ENCODE data around the gene ANKRD11.

The ANKRD11 gene

GRCh38 chr16:89349947-89350633, 140.3 kb downstream of the ANKRD11 start:
- Histone ChIP-seq H3K4me1 (ENCODE audit: insufficient read depth, poor library complexity, severe bottlenecking) (peaks cover 53% of the 10 kb centered on the region), H3K9me3 (ENCODE audit: severe bottlenecking) (no peaks in the 10 kb centered on the region), H3K27ac (ENCODE audit: poor library complexity, severe bottlenecking) (peak overlapping the region; percentile 74), H3K36me3 (ENCODE audit: low read depth) (peaks cover 10% of the 10 kb centered on the region), H3K27me3 (ENCODE audit: insufficient read depth, poor library complexity, severe bottlenecking) (no peaks in the 10 kb centered on the region), H3K4me3 (ENCODE audit: severe bottlenecking) (no peak overlapping the region)
- ATAC-seq (ENCODE audit: low read depth) (no peak), DNase-seq (ENCODE audit: low spot score) (no peak)
- TF ChIP-seq CTCF (IDR thresholded peaks at IDR 0.05; ENCODE audit: poor library complexity, severe bottlenecking), result no peak

GRCh38 chr16:89347807-89348206, 142.6 kb downstream of the ANKRD11 start:
- no peak for TF ChIP-seq CTCF (IDR thresholded peaks at IDR 0.05; ENCODE audit: poor library complexity, severe bottlenecking)
- DNase-seq (ENCODE audit: low spot score) (no peak), ATAC-seq (ENCODE audit: low read depth) (no peak)
- Histone ChIP-seq H3K27ac (ENCODE audit: poor library complexity, severe bottlenecking) (peak overlapping the region; percentile 80), H3K9me3 (ENCODE audit: severe bottlenecking) (no peaks in the 10 kb centered on the region), H3K36me3 (ENCODE audit: low read depth) (peaks cover 16% of the 10 kb centered on the region), H3K4me3 (ENCODE audit: severe bottlenecking) (no peak overlapping the region), H3K4me1 (ENCODE audit: insufficient read depth, poor library complexity, severe bottlenecking) (peaks cover 59% of the 10 kb centered on the region), H3K27me3 (ENCODE audit: insufficient read depth, poor library complexity, severe bottlenecking) (no peaks in the 10 kb centered on the region)

- H3K4me1 ChIP-seq (ENCODE audit: insufficient read depth, poor library complexity, severe bottlenecking), result peaks cover 57% of the 10 kb centered on the region
- H3K9me3 ChIP-seq (ENCODE audit: severe bottlenecking), result no peaks in the 10 kb centered on the region
- DNase-seq (ENCODE audit: low spot score), result no peak
- no peak for ATAC-seq (ENCODE audit: low read depth)
- no peak for TF ChIP-seq CTCF (IDR thresholded peaks at IDR 0.05; ENCODE audit: poor library complexity, severe bottlenecking)
- peaks cover 20% of the 10 kb centered on the region for H3K36me3 ChIP-seq (ENCODE audit: low read depth)
- H3K4me3 ChIP-seq (ENCODE audit: severe bottlenecking), result no peak overlapping the region
- peak overlapping the region; percentile 80 for H3K27ac ChIP-seq (ENCODE audit: poor library complexity, severe bottlenecking)
- H3K27me3 ChIP-seq (ENCODE audit: insufficient read depth, poor library complexity, severe bottlenecking), result no peaks in the 10 kb centered on the region
These were observed 143.5 kb downstream of the ANKRD11 start for GRCh38 chr16:89346869-89347268.

- H3K27ac ChIP-seq (ENCODE audit: poor library complexity, severe bottlenecking), result peak overlapping the region; percentile 80
- H3K27me3 ChIP-seq (ENCODE audit: insufficient read depth, poor library complexity, severe bottlenecking), result no peaks in the 10 kb centered on the region
- no peaks in the 10 kb centered on the region for H3K9me3 ChIP-seq (ENCODE audit: severe bottlenecking)
- DNase-seq (ENCODE audit: low spot score) (no peak), ATAC-seq (ENCODE audit: low read depth) (peak; percentile 82)
- no peak overlapping the region for H3K4me3 ChIP-seq (ENCODE audit: severe bottlenecking)
- peaks cover 52% of the 10 kb centered on the region for H3K4me1 ChIP-seq (ENCODE audit: insufficient read depth, poor library complexity, severe bottlenecking)
- H3K36me3 ChIP-seq (ENCODE audit: low read depth), result peaks cover 11% of the 10 kb centered on the region
- no peak for TF ChIP-seq CTCF (IDR thresholded peaks at IDR 0.05; ENCODE audit: poor library complexity, severe bottlenecking)
These were observed 144.7 kb downstream of the ANKRD11 start for GRCh38 chr16:89345642-89346150.
